ENCODE results near the gene BAIAP2L2.

GRCh38 chr22:38135133-38135706 is 24.7 kb upstream of the BAIAP2L2 start:
- no peak for TF ChIP-seq GABPA (IDR thresholded peaks at IDR 0.05; ENCODE audit: low read depth)
- TF ChIP-seq SMC3 (IDR thresholded peaks at IDR 0.05; ENCODE audit: borderline replicate concordance, low read length) = no peak
- TF ChIP-seq REST (IDR thresholded peaks at IDR 0.05; ENCODE audit: low read depth, low read length) = no peak
- no peak for TF ChIP-seq NR2C1 (IDR thresholded peaks at IDR 0.05)
- no peak for TF ChIP-seq SP1 (IDR thresholded peaks at IDR 0.05; ENCODE audit: low read depth, low read length)

Measured in GM12878 (cell line).